PC-3 (cell line): ENCODE results near the gene CAPN13.

Experiments used
- EZH2 ChIP-seq: fragments of 300-600 bp; sonication (generic); IDR thresholded peaks from one replicate; pipeline ENCODE4 v1.6.1; 2017; ENCODE audit warnings: antibody characterized with exemption, mild to moderate bottlenecking, low read length; ENCODE audit not compliant: unreplicated experiment
- EZH2phosphoT487 ChIP-seq: fragments of 300-600 bp; sonication (generic); IDR thresholded peaks from 2 replicates; pipeline ENCODE4 v1.6.1; 2018; ENCODE audit warnings: mild to moderate bottlenecking, antibody characterized with exemption, low read length, borderline replicate concordance
- TF ChIP-seq, protein P1 (sequence below): fragments of 300-600 bp; sonication (generic); conservative IDR thresholded peaks from 2 replicates; pipeline ENCODE4 v1.5.1; 2017; ENCODE audit warnings: antibody characterized with exemption, low read depth, mild to moderate bottlenecking, low read length

DNA sequence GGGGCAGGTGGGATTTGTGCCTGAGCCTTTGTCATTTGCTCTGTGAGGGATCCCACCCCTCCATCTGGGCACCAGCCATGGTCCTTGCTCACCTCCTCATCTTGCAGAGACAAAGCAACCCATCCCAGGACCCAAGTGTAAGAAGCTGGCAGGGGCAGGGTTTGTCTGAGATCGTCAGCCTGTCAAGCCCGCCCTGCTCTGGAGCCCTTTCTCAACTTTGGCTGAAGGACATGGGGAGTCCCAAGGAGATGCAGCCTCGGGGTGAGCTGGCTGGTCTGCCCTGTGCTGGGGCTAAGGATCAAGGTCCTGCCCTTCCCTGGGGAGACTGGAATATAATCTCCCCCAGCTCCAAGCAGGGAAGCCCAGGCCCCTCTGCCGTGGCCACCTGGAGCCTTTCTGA, 86.0 kb downstream of the CAPN13 start:
- TF ChIP-seq, protein P1, sequence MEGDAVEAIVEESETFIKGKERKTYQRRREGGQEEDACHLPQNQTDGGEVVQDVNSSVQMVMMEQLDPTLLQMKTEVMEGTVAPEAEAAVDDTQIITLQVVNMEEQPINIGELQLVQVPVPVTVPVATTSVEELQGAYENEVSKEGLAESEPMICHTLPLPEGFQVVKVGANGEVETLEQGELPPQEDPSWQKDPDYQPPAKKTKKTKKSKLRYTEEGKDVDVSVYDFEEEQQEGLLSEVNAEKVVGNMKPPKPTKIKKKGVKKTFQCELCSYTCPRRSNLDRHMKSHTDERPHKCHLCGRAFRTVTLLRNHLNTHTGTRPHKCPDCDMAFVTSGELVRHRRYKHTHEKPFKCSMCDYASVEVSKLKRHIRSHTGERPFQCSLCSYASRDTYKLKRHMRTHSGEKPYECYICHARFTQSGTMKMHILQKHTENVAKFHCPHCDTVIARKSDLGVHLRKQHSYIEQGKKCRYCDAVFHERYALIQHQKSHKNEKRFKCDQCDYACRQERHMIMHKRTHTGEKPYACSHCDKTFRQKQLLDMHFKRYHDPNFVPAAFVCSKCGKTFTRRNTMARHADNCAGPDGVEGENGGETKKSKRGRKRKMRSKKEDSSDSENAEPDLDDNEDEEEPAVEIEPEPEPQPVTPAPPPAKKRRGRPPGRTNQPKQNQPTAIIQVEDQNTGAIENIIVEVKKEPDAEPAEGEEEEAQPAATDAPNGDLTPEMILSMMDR = no peak
- no peak for TF ChIP-seq EZH2phosphoT487
- TF ChIP-seq EZH2 = no peak
